Gastrocnemius medialis (tissue), 4 donors: ENCODE measurements around the gene VAV2. TPM values are rescaled to one million over a fixed set of nuclear protein-coding genes. Genes with fewer than 3 reads are reported as not detected.

Experiments
- ATAC-seq, 2 donors: fragments of 150-250 bp; one replicate each; pipeline ENCODE4 v1.9.1; 2016
- DNase-seq, 2 donors: peaks; one replicate each; pipeline ENCODE4 v3.0.0-alpha.2; 2019
- H3K27ac ChIP-seq, 4 donors: fragments of 200-600 bp; sonication (generic); 1 replicate in 1 of 4; 2 replicates in 3 of 4; pipeline ENCODE4 v1.5.1; 2016 to 2018; ENCODE audit warnings: mild to moderate bottlenecking in 2 of 4, moderate library complexity in 1 of 4
- H3K27me3 ChIP-seq, 3 donors: fragments of 200-600 bp; sonication (generic) in 2 of 3; 1 replicate in 1 of 3; 2 replicates in 2 of 3; pipeline versions ENCODE4 v1.5.1 to v1.6.0; 2016 to 2019; ENCODE audit warnings: mild to moderate bottlenecking in 1 of 3, moderate library complexity in 1 of 3
- H3K36me3 ChIP-seq, 2 donors: fragments of 200-600 bp; sonication (generic) in 1 of 2; one replicate each; pipeline ENCODE4 v1.5.1; 2017 to 2018
- H3K4me1 ChIP-seq, 2 donors: fragments of 200-600 bp; sonication (generic) in 1 of 2; one replicate each; pipeline ENCODE4 v1.5.1; 2016 to 2017; ENCODE audit warnings: mild to moderate bottlenecking in 2 of 2
- H3K4me3 ChIP-seq, 4 donors: fragments of 200-600 bp; sonication (generic) in 3 of 4; 1 replicate in 1 of 4; 2 replicates in 3 of 4; pipeline ENCODE4 v1.5.1; 2016 to 2019; ENCODE audit warnings: mild to moderate bottlenecking in 2 of 4
- H3K9me3 ChIP-seq, 3 donors: fragments of 200-600 bp; sonication (generic) in 2 of 3; 1 replicate in 1 of 3; 2 replicates in 2 of 3; pipeline ENCODE4 v1.5.1; 2016 to 2019
- POLR2A ChIP-seq, 2 donors: fragments of 450-650 bp; IDR thresholded peaks; one replicate each; pipeline ENCODE4 v1.6.1; 2017; ENCODE audit warnings: antibody characterized with exemption in 2 of 2, mild to moderate bottlenecking in 2 of 2, moderate library complexity in 2 of 2
- in situ Hi-C, 4 donors: fragments of 200-750 bp; cut with MboI; loops; one replicate each; pipeline versions ENCODE4 v1.15.0 to v1.8.0; 2017; ENCODE audit warnings: low sequenced_read_pairs in 4 of 4
- intact Hi-C: fragments of 100-400 bp; cut with DNase I; formaldehyde crosslinking; loops from one replicate; pipeline ENCODE4 v1.15.1; 2023; ENCODE audit warnings: low total_unique reads
- total RNA-seq, 4 donors: library from RNA; depleted of rRNA; stranded (reverse); fragments of >200 nt; gene quantifications; one replicate each; pipeline versions ENCODE4 v1.1.0 to v1.2.3, GENCODE V29; 2016
- TF ChIP-seq, protein P1 (sequence below), 5 experiments: fragments of 450-650 bp in 3 of 5; fragments of 200-600 bp in 2 of 5; sonication (generic) in 2 of 5; IDR thresholded peaks in 4 of 5; conservative IDR thresholded peaks in 1 of 5; 1 replicate in 4 of 5; 2 replicates in 1 of 5; pipeline ENCODE4 v1.5.1; 2016 to 2019; ENCODE audit warnings: antibody characterized with exemption in 5 of 5, mild to moderate bottlenecking in 3 of 5, moderate library complexity in 3 of 5

The VAV2 gene
- total RNA-seq, 4 donors from 2014 or later: 0.51 to 1.2 (median 0.97) TPM

- Histone ChIP-seq H3K4me1 (peaks cover 0 to 6% of the 10 kb centered on the region in 2 donors), H3K4me3 (no peak overlapping the region), H3K27ac (no peak overlapping the region), H3K27me3 (no peaks in the 10 kb centered on the region), H3K9me3 (no peaks in the 10 kb centered on the region), H3K36me3 (peaks cover 0 to 75% of the 10 kb centered on the region in 2 donors)
- ATAC-seq: no peak
- no peak for DNase-seq
- in situ Hi-C loops (no loop called here), intact Hi-C loops (no loop called here)
- TF ChIP-seq, protein P1, sequence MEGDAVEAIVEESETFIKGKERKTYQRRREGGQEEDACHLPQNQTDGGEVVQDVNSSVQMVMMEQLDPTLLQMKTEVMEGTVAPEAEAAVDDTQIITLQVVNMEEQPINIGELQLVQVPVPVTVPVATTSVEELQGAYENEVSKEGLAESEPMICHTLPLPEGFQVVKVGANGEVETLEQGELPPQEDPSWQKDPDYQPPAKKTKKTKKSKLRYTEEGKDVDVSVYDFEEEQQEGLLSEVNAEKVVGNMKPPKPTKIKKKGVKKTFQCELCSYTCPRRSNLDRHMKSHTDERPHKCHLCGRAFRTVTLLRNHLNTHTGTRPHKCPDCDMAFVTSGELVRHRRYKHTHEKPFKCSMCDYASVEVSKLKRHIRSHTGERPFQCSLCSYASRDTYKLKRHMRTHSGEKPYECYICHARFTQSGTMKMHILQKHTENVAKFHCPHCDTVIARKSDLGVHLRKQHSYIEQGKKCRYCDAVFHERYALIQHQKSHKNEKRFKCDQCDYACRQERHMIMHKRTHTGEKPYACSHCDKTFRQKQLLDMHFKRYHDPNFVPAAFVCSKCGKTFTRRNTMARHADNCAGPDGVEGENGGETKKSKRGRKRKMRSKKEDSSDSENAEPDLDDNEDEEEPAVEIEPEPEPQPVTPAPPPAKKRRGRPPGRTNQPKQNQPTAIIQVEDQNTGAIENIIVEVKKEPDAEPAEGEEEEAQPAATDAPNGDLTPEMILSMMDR (IDR thresholded peaks at IDR 0.05 in 4 of 5, conservative IDR thresholded peaks at IDR 0.05 in 1 of 5): no peak
- TF ChIP-seq POLR2A (IDR thresholded peaks at IDR 0.05): no peak
These were observed 42.3 kb upstream of the VAV2 start for GRCh38 chr9:134034215-134035040.

DNA sequence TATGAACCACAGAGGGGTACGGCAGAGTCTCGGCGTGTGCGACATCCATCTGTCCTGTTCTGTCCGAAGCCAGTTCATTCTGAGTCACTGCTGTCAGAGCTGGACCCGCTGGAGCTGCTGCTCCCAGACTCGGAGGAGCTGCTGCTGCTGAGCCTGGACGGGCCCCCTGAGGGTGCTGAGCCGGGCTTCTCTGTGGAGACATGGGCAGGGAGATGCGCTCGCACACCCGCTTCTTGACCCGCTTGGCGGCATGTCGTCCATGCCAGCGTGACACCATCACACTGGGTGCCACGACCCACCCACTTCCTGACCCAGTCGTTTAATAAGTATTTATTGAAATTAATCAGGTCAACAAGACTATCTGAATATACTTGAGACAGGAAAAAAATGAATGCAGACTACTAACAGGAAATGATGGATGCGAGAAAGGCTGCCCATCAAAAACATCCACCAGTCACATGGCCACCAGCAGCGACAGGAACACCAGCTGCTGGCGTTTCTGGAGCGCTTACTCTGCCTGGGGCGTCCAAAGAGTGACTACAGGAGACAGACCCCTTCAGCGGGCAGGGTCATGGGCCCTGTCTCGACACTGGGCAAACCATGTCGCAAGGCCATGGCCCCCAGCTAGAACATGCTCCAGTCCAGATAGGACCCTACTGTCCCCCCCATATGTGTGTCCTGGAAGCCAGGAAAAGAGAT is 41.5 kb upstream of the VAV2 start:
- TF ChIP-seq POLR2A (IDR thresholded peaks at IDR 0.05): no peak
- TF ChIP-seq, protein P1 (IDR thresholded peaks at IDR 0.05 in 4 of 5, conservative IDR thresholded peaks at IDR 0.05 in 1 of 5): no peak
- ATAC-seq (no peak), DNase-seq (no peak)
- Histone ChIP-seq H3K9me3 (no peaks in the 10 kb centered on the region), H3K4me1 (no peaks in the 10 kb centered on the region), H3K27me3 (no peaks in the 10 kb centered on the region), H3K4me3 (no peak overlapping the region), H3K27ac (no peak overlapping the region), H3K36me3 (peaks cover 0 to 75% of the 10 kb centered on the region in 2 donors)
- in situ Hi-C loops: no loop called here
- intact Hi-C loops: no loop called here

- in situ Hi-C loops (no loop called here), intact Hi-C loops (no loop called here)
- Histone ChIP-seq H3K4me3 (no peak overlapping the region), H3K27me3 (no peaks in the 10 kb centered on the region), H3K4me1 (no peaks in the 10 kb centered on the region), H3K27ac (no peak overlapping the region), H3K9me3 (no peaks in the 10 kb centered on the region), H3K36me3 (peaks cover 0 to 75% of the 10 kb centered on the region in 2 donors)
- ATAC-seq: no peak
- DNase-seq: no peak
- TF ChIP-seq POLR2A (IDR thresholded peaks at IDR 0.05): no peak
These were observed 40.5 kb upstream of the VAV2 start for GRCh38 chr9:134032456-134033222.

- DNase-seq (no peak), ATAC-seq (no peak)
- no peak overlapping the region for H3K27ac ChIP-seq
- TF ChIP-seq POLR2A (IDR thresholded peaks at IDR 0.05): no peak
- TF ChIP-seq, protein P1 (IDR thresholded peaks at IDR 0.05 in 4 of 5, conservative IDR thresholded peaks at IDR 0.05 in 1 of 5): no peak
- no peaks in the 10 kb centered on the region for H3K4me1 ChIP-seq
- in situ Hi-C loops: no loop called here
- intact Hi-C loops: no loop called here
- H3K4me3 ChIP-seq: no peak overlapping the region
- H3K36me3 ChIP-seq: peaks cover 0 to 74% of the 10 kb centered on the region in 2 donors
- no peaks in the 10 kb centered on the region for H3K9me3 ChIP-seq
- no peaks in the 10 kb centered on the region for H3K27me3 ChIP-seq
These were observed 39.7 kb upstream of the VAV2 start for GRCh38 chr9:134031783-134032182.
